Stimulated activated CD8-positive, alpha-beta memory T cell treated with anti-CD3 and anti-CD28 coated beads, Interleukin-12 subunit alpha, Interleukin-12 subunit beta, amount 100 ng/mL, for 24 hours (primary cell): Measurements from ENCODE around the gene PVR.
"Not testable (repeated sequence)": the region's sequence is repeated elsewhere in the genome, so short reads cannot be mapped to it uniquely, and the experiment has no call there.

Experiments
- DNase-seq: peaks from one replicate; pipeline ENCODE4 v3.0.0-alpha.2; 2020; ENCODE audit errors: extremely low read depth

PVR gene, protein sequence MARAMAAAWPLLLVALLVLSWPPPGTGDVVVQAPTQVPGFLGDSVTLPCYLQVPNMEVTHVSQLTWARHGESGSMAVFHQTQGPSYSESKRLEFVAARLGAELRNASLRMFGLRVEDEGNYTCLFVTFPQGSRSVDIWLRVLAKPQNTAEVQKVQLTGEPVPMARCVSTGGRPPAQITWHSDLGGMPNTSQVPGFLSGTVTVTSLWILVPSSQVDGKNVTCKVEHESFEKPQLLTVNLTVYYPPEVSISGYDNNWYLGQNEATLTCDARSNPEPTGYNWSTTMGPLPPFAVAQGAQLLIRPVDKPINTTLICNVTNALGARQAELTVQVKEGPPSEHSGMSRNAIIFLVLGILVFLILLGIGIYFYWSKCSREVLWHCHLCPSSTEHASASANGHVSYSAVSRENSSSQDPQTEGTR

DNA sequence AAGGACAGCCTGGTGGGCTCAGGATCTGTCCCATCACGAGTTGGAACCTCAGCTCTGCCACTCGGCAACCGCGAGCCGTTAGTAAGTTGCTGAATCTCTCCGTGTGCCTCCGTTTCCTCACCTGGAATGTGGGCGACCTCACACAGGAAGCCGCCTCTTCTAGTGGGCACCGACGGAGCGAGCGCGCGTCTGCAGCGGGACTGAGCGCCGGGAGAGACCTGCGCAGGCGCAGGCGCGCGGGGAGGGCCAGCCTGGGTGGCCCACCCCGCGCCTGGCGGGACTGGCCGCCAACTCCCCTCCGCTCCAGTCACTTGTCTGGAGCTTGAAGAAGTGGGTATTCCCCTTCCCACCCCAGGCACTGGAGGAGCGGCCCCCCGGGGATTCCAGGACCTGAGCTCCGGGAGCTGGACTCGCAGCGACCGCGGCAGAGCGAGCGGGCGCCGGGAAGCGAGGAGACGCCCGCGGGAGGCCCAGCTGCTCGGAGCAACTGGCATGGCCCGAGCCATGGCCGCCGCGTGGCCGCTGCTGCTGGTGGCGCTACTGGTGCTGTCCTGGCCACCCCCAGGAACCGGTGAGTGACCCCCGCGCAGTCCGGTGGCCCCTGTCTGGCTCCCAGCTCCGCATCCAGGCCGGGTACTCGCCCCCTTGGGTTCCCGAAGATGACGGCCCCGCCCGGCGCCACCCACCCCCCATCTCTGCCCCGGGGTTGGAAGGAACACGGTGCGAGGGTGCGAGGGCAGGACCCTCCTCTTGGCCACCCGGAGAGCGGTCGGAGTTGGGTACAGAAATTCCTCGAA lies at the start of gene PVR:
TSS of gene PVR (plus strand) at position 306 of the 797 bp plus-strand sequence. CDS start at position 493, 187 bp downstream.
- DNase-seq = no peak

DNA sequence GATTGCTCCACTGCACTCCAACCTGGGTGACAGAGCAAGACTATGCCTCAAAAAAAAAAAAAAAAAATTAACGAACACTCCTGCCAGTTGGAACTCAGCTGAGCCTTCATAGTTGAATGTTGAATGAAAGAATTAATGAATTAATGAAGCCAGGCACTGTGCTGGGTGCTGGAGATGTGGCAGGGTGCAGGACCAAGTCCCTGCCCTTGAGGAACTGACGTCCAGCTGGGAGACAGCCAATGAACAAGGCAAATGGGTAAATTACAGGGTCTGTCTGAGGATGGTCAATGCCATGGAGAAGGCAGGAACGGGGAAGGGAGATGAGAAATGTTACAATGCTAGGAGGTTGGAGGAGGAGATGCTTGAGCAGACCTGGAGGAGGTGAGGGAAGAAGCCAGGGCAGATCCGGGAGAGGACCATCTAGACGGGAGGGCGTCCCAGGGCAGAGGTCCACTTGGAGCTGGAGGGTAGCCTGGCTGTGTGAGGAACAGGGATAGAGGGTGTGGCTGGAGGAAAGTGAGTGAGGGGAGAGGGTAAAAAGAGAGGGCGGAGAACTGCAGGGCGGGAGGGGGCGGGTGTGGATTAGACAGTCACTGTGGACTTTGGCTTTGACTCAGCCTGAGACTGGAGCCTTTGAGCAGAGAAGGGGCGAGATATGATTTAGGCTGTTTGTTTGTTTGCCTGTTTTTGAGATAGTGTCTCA lies 47.1 kb upstream of the PVR start:
- no peak for DNase-seq

DNA sequence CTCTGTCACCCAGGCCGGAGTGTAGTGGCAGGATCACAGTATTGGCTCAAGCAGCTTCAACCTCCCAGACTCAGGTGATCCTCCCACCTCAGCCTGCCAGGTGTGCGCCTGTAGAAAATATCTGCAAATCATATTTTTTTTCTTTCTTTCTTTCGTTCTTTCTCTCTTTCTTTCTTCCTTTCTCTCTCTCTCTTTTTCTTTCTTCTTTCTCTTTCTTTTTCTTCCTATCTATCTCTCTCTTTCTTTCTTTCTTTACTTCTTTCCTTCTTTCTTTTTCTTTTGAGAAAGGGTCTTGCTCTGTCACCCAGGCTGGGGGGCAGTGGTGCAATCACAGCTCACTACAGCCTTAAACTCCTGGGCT lies 46.6 kb upstream of the PVR start:
- no peak for DNase-seq

DNA sequence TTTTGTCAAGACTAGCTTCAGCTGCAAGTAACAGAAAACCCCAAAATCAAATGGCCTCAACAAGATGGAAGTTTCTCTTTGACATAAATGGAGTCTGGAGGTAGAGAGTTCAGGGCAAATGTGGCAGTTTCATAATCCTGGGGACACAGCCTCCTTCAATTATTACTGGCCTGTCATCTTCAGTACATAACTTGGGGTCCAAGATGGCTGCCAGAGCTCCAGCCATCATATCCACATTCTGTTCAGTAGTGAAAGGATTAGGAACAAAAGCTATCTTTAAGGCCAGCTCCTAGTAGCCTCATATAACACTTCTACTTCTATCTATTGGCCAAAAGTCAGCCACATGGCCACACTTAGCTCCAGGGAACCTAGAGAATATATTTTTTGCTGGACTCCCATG lies 45.4 kb upstream of the PVR start:
- no peak for DNase-seq

DNA sequence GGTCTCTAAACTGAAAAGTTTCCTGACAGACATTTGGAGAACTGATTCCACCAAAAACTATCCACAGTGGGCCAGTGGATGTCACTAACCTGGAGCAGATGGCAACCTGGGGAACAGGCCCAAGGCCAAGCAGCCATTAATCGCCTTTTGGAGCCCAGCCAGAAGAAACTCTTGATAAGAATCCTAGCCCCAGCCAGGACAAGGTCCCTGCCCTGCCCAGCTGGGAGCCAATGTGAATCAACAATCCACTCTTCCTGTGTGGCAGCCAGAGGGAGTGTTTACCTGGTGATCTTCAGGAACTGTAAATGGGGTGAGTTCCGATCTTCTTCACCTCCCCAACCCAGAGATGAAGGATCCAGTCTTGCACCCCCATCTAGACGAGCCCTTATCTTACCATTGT lies 44.8 kb upstream of the PVR start:
- DNase-seq = no peak

DNA sequence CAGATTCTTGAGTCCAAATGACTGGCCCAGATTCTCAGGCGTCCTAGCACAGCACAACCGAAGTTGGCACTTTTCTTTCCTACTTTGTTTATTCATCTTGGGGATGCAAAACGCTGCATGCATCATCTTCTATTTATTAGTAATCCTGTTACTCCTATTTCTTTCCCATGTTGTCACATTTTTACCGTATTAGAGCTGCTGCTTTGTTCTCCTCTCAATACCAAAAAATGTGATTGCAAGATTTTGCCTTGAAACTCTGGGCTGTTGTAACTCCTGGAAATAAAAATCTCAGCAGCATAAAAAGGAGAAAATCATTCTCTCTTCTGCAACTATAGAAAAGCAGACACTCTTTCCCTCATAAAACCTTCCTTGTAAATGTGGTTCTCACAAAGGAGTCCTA lies 43.2 kb upstream of the PVR start:
- no peak for DNase-seq

DNA sequence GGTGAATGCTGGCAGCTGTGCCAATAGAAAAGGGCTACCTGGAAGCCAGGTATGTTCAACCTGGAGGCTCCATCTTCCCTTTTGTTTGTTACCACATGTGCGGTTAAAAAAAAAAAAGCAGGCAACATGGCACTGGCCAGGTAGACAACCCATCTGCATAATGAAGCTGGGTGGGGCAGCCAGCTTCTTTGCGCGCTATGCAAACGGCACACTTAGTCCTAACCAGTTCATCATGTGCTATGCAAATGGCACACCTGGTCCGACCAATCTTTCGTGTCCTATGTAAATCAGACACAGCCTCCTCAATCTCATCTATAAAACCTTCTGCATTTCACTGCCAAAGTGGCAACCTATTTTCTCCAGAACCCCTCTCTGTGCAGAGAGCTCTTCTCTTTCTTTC lies 41.6 kb upstream of the PVR start:
- DNase-seq = no peak

DNA sequence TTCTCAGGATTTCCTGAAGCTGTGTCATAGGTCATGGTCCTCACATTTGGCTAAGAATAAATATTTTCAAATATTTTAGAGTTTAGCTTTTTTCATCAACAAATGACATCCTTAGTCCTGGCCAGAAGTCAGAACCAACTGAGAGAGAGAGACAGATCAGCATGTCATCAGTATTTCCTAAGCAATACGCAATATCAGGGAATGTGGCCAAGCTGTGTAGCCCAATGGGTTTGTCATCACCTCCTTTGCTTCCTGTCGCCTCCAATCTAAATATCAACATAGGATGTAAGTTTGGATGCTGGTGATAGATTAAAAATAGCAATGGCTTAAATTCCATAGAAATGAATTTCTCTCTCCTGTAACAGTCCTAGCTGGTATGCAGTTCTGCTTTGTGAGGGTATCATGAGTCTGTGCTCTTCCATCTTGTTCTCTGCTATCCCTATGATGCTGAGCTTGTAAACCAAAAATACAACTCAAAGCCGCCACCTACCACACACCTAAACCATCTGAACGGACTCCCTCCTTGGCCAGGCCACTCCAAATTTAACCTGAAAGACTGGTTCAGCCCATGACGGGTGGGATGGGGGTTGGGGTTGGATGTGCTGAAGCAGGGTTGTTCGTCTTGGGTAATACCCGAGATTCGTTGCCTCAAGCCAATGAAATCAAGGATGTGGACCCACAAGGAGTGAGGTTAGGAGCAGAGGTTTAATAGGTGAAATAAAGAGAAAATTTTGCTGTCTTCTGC lies 40.3 kb upstream of the PVR start:
- no peak for DNase-seq

DNA sequence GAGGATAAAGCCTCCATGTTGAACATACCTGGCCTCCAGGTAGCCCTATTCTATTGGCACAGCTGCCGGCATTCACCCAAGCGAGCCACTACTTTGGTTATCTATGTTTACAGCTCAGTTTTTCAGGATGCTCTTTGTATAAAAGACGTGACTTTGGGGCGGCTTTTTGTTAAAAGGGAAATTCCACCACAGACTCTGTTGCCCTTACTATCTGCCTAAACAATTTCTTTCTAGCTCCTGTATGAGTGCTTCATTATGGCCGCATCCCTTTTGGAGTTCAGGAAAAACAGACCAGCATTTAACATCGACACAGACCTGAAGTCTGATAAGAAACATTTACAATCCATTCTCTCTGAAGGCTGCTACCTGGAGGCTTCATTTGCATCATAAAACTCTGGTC lies 39.5 kb upstream of the PVR start:
- no peak for DNase-seq

DNA sequence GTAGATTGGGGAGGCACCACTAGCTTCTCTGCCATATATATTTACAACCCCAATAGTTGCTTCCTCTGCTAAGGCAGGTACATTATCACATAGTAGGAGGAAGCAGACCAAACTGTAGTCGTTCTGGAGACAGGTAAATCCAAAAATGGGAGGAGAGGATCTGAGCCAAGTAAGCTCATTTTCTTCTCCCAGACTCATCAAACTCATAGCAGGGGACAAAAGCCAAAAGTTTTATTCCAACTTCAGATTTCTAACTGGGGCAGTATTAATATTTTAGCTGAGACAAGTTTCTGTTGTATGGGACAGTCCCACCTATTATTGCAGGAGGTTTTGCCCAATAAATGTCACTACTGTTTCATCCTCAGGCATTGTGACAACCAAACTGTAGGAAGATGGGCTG lies 38.2 kb upstream of the PVR start:
- DNase-seq = no peak

DNA sequence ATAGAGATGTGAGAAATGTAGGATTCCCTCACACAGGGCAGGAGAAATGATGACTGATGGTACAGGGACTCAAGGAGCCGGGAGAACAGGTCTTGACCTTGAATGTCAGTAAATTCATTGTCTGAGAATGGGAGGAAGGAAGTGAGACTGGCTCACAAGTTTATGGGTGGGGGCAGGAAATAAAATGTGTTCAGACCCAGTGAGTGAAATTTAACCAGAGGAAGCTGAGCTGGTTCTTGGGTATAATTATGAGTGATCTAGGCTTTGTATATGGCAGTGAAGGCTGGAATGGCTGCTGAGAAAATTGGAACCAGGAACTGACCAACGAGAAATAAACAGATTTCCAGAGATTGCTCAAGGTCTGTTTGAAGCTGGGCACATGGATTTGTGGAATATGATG lies 36.7 kb upstream of the PVR start:
- no peak for DNase-seq

DNA sequence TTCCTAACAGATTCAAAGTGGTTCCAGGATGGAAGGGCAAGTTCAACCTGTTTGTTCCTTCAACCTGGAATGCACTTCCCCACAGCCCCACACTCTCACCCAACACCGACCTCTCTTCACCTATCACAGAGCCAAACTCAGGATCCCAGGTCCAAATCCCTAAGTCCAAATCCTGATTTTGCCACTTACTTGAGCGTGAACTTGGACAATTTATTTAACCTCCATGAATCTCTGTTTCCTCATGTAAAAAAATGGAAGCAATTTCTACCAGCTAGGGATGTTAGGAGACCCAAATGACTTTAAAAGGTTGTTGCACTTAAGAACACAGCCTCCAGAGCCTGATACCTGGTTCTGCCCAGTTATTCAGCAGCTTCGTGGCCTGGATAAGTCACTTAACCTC lies 35.8 kb upstream of the PVR start:
- DNase-seq = no peak

DNA sequence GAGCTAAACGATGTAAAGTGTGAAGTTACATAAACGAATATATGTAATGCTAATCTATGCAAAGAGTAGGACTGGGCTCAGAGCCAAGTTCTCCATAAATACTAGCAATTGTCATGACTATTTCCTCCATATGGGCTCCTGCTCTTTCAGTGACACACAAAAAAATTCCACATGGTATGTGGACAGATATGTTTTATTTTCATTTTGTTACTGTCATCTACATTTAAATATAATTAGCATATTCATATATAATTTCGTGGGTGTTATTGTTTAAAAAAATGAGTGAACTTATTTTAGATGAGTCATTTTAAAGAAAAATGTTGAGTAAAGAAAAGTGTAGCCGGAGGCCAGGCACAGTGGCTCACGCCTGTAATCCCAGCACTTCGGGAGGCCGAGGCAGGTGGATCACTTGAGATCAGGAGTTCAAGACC lies 35.3 kb upstream of the PVR start:
- no peak for DNase-seq

DNA sequence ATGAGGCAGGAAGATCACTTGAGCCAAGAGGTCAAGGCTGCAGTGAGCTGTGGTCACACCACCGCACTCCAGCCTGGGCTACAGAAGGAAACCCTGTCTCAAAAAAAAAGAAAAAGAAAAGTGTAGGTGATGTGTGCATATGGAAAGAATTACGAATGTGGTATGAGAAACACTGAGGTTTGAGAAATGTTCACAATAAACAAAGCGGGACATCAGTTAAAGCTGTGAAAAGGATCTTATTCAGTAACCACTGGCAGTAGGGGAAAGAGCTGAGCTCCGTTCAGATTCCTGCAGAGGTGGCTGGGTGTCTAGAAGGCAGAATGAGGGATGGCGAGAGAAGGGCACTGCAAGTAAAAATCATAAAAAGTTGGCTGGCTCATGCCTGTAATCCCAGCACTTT lies 34.5 kb upstream of the PVR start:
- DNase-seq = no peak

DNA sequence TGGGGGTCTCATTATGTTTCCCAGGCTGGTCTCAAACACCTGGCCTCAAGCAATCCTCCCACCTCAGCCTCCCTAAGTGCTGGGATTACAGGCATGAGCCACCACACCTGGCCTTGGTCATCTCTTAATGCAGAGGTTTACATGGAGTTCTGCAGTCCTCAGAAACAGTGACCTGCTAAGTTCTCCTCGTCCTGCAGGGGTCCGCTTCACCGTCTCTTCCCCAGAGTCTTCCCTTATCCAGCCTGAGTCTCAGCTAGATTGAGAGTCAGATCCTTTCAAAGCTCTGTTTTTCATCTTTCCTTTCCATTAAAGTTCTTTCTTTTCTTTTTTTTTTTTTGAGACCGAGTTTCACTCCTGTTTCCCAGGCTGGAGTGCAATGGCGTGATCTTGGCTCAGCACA lies 33.2 kb upstream of the PVR start:
- not testable (repeated sequence) for DNase-seq

DNA sequence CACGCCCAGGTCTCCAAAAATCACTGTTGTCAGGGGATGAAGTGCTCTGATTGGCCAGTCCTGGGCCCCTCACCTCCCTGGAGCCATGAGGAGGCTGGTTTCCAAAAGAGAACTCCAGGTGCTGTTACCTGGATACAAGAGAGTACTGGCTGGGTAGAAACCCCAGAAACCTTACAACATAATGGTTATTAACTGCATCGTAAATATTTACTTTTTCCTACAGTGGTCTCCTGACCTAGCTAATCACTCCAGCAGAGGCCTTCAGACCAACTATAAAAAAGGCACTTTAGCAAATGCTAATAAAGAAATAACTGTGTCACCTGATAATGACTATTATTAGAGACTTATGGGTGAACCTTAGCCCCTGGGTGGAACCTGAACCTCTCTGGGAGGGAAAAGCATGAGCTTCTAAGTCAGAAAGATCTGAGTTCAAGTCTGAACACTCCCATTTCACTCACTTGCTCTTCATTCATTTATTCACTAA lies 31.9 kb upstream of the PVR start:
- no peak for DNase-seq

DNA sequence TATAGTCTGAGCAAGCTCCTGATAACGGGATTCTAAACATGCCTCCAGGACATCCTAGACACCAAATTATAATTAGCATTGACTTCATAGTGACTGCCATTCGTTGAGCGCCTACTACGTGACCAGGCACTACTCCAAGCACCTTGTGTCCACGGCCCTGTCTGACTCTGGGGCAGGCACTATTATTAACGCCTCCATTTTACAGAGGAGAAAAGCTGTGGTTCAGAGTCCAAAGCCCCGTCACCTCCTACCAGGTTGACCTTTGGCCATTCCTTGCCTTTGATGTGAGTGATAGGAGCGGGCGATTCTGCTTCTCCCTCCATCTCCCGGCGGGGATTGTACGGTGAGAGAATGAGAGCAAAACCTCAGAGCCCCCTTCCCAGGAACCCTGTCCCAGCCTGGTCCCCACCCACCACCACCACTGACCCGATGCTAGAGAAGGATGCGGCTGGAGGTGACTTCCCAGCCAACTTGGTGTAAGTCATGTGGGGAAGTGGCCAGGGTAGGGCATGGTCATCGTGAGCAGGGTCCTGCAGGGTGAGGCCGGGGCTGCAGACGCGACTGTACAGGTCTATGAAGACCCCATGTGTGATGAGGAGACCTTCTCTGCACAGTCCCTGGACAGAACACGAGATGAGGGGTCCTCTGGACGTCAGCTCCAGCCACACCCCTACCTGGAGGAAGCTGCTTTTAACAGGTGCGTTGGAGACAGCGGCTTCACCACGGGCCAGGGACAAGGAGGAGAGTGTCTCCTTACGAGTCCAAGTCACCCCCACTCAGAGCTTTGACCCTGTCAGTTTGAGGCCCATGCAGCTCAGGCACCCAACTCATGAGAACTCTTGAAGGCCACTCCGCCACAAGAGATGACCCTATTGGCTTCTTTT lies 30.2 kb upstream of the PVR start, which contains the start of gene IGSF23:
TSS of gene IGSF23 (plus strand) at position 269 of the 884 bp plus-strand sequence. CDS start at position 352, 83 bp downstream.
- DNase-seq = no peak

DNA sequence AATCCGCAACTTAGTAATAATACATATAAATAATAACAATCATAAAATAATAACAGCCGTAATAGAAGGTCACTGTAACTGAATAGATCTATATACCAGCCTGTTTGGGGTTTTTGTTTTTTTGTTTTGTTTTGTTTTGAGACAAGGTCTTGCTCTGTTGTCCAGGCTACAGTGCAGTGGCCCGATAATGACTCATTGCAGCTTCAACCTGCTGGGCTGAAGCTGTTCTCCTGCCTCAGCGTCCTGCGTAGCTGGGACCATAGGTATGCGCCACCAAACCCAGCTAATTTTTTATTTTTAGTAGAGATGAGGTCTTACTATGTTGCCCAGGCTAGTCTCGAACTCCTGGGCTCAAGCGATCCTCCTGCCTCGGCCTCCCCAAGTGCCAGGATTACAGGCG lies 29.4 kb upstream of the PVR start:
- DNase-seq = no peak

DNA sequence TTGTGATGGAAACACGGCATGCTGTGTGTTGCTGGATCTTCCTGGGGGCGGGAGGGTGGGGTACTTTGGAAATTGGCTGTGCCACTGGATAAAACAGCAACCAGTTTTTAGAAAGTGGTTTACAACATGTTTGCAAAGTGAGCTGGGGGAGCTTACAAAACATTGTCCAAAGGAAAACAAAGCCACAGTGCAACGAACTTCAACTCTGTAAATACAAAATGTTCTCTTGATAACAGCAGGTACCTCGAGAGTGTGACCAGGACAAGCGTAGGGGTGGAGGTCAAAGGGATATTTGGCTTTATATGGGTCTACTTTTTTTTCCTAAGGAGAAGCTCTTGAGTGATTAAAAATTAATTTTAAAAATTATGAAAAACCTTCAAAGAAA lies 27.9 kb upstream of the PVR start:
- no peak for DNase-seq

DNA sequence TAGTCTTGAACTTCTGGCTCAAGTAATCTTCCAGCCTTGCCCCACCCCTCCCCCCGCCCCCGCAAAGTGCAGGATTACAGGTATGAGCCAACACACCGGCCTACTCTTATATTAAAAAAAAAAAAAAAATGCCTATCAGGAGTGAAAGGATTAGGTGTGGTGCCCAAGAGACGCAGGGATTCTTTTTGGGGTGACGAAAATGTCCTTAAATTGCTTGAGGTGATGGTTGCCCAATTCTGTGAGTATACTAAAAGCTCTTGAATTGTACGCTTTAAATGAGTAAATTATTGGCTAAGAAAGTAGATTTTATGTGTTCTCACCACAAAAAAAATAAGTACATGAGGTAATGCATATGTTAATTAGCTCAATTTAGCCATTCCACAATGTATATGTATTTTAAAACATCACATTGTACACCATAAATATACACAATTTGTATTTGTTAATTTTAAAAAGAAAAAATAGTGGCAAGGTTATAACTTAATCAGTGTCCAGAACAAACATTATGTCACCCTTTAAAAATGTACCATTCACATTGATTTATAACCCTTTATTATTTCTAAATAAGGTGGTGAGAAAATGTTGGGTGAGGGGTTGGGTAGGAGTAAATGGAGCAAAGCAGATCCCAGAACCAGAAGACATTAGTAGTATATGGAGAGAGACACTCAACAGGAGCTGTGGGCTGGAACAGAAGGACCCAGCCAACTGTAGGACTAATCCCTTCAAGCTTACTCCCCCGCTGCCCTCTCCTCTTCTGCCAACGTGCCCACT lies 26.4 kb upstream of the PVR start:
- DNase-seq = no peak
